ENCODE measurements around the gene CNTNAP2. TPM values are rescaled to one million over a fixed set of nuclear protein-coding genes. Genes with fewer than 3 reads are reported as not detected.

Gene CNTNAP2
- total and polyA plus RNA-seq, 2 donors (not counting 1 experiment from before 2014, with no cell fraction given) = not detected

GRCh38 chr7:148020679-148021078, 1904.1 kb downstream of the CNTNAP2 start:
- H3K27ac ChIP-seq (ENCODE audit: insufficient read depth, low read length) = no peak overlapping the region
- no peak for DNase-seq (ENCODE audit: low read depth in 2 of 2)

GRCh38 chr7:148021507-148022045, 1905.0 kb downstream of the CNTNAP2 start:
- no peaks in the 10 kb centered on the region for H3K36me3 ChIP-seq (ENCODE audit: control insufficient read depth, insufficient read depth, low read length)
- no peak overlapping the region for H3K9ac ChIP-seq (ENCODE audit: insufficient read depth, low read length)
- no peaks in the 10 kb centered on the region for H3K9me3 ChIP-seq (ENCODE audit: control insufficient read depth, insufficient read depth, low read depth, low read length)
- no peaks in the 10 kb centered on the region for H4K20me1 ChIP-seq (ENCODE audit: control insufficient read depth, extremely low read depth, insufficient read depth, low read length)
- no peak overlapping the region for H3K27ac ChIP-seq (ENCODE audit: insufficient read depth, low read length)
- no peaks in the 10 kb centered on the region for H3K79me2 ChIP-seq (ENCODE audit: control insufficient read depth, insufficient read depth, low read length)
- TF ChIP-seq CTCF (conservative IDR thresholded peaks at IDR 0.05 in 1 of 2, IDR thresholded peaks at IDR 0.05 in 1 of 2; ENCODE audit: low read depth in 1 of 2, low read length in 2 of 2) = no peak
- TF ChIP-seq EZH2 (IDR thresholded peaks at IDR 0.05; ENCODE audit: low read length, missing control alignments) = no peak
- no peak for DNase-seq (ENCODE audit: low read depth in 2 of 2)
- no peak overlapping the region for H3K4me2 ChIP-seq (ENCODE audit: extremely low read depth, insufficient read depth, low read length)
- no peaks in the 10 kb centered on the region for H3K27me3 ChIP-seq (ENCODE audit: control insufficient read depth, insufficient read depth, low read length)
- no peaks in the 10 kb centered on the region for H3K4me1 ChIP-seq (ENCODE audit: control insufficient read depth, extremely low read depth, insufficient read depth, low read length)
- H3K4me3 ChIP-seq (replicated peaks in 1 of 4; ENCODE audit: control extremely low read depth in 1 of 4, insufficient read depth in 1 of 4, low read depth in 3 of 4, low read length in 4 of 4) = no peak overlapping the region
- no peak overlapping the region for H2AFZ ChIP-seq (ENCODE audit: low read length)

More at GRCh38 chr7:148020679-148021078, 1904.1 kb downstream of the CNTNAP2 start:
- Histone ChIP-seq H3K4me3 (replicated peaks in 1 of 4; ENCODE audit: control extremely low read depth in 1 of 4, insufficient read depth in 1 of 4, low read depth in 3 of 4, low read length in 4 of 4) (no peak overlapping the region), H3K9ac (ENCODE audit: insufficient read depth, low read length) (no peak overlapping the region), H4K20me1 (ENCODE audit: control insufficient read depth, extremely low read depth, insufficient read depth, low read length) (no peaks in the 10 kb centered on the region), H3K9me3 (ENCODE audit: control insufficient read depth, insufficient read depth, low read depth, low read length) (no peaks in the 10 kb centered on the region), H3K79me2 (ENCODE audit: control insufficient read depth, insufficient read depth, low read length) (no peaks in the 10 kb centered on the region), H3K4me2 (ENCODE audit: extremely low read depth, insufficient read depth, low read length) (no peak overlapping the region), H3K27me3 (ENCODE audit: control insufficient read depth, insufficient read depth, low read length) (no peaks in the 10 kb centered on the region), H3K36me3 (ENCODE audit: control insufficient read depth, insufficient read depth, low read length) (no peaks in the 10 kb centered on the region), H2AFZ (ENCODE audit: low read length) (no peak overlapping the region), H3K4me1 (ENCODE audit: control insufficient read depth, extremely low read depth, insufficient read depth, low read length) (no peaks in the 10 kb centered on the region)
- TF ChIP-seq EZH2 (IDR thresholded peaks at IDR 0.05; ENCODE audit: low read length, missing control alignments) (no peak), CTCF (conservative IDR thresholded peaks at IDR 0.05 in 1 of 2, IDR thresholded peaks at IDR 0.05 in 1 of 2; ENCODE audit: low read depth in 1 of 2, low read length in 2 of 2) (no peak)

- no peaks in the 10 kb centered on the region for H3K4me1 ChIP-seq (ENCODE audit: control insufficient read depth, extremely low read depth, insufficient read depth, low read length)
- H3K79me2 ChIP-seq (ENCODE audit: control insufficient read depth, insufficient read depth, low read length) = no peaks in the 10 kb centered on the region
- H3K9ac ChIP-seq (ENCODE audit: insufficient read depth, low read length) = no peak overlapping the region
- TF ChIP-seq EZH2 (IDR thresholded peaks at IDR 0.05; ENCODE audit: low read length, missing control alignments) = no peak
- no peak for TF ChIP-seq CTCF (conservative IDR thresholded peaks at IDR 0.05 in 1 of 2, IDR thresholded peaks at IDR 0.05 in 1 of 2; ENCODE audit: low read depth in 1 of 2, low read length in 2 of 2)
- H3K27ac ChIP-seq (ENCODE audit: insufficient read depth, low read length) = no peak overlapping the region
- H4K20me1 ChIP-seq (ENCODE audit: control insufficient read depth, extremely low read depth, insufficient read depth, low read length) = no peaks in the 10 kb centered on the region
- no peak overlapping the region for H3K4me2 ChIP-seq (ENCODE audit: extremely low read depth, insufficient read depth, low read length)
- H2AFZ ChIP-seq (ENCODE audit: low read length) = no peak overlapping the region
- no peaks in the 10 kb centered on the region for H3K27me3 ChIP-seq (ENCODE audit: control insufficient read depth, insufficient read depth, low read length)
- H3K36me3 ChIP-seq (ENCODE audit: control insufficient read depth, insufficient read depth, low read length) = no peaks in the 10 kb centered on the region
- H3K4me3 ChIP-seq (replicated peaks in 1 of 4; ENCODE audit: control extremely low read depth in 1 of 4, insufficient read depth in 1 of 4, low read depth in 3 of 4, low read length in 4 of 4) = no peak overlapping the region
- no peaks in the 10 kb centered on the region for H3K9me3 ChIP-seq (ENCODE audit: control insufficient read depth, insufficient read depth, low read depth, low read length)
- no peak for DNase-seq (ENCODE audit: low read depth in 2 of 2)
These were observed 1906.2 kb downstream of the CNTNAP2 start for GRCh38 chr7:148022832-148023231.

All from fibroblast of lung (primary cell).